ENCODE measurements around the gene SP110. TPM values are rescaled to one million over a fixed set of nuclear protein-coding genes. Genes with fewer than 3 reads are reported as not detected.

Gene SP110
- total and polyA plus RNA-seq, 2 experiments from 2014 or later, result 2.3 to 8.2 TPM

DNA sequence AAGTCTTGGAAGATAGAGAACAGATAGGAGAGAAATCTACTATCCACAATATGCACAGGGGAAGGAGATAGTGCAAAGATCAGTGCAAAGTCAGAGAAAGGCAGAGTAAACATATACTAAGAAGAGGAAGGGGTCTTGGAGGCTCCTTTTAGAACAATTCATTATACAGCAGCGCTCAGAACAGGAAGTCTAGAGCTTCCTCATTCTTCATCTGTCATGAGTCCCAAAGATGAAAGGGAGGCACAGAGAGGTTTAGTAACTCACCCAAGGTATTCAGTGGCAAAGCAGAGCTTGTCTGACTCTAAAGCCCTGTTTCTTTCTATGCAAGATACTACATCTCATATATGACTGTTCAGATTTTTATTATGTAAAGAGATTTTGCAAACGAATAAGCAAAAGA is 1.4 kb downstream of the SP110 start:
- Histone ChIP-seq H3K4me1 (ENCODE audit: insufficient read depth) (peaks cover 4% of the 10 kb centered on the region; the same call in 1 of the 2 replicates), H3K4me2 (no peak overlapping the region), H3F3A (replicated peaks; ENCODE audit: low read depth) (no peaks in the 10 kb centered on the region), H3K27ac (ENCODE audit: low read depth) (no peak overlapping the region), H3K36me3 (ENCODE audit: insufficient read depth) (no peaks in the 10 kb centered on the region), H4K20me1 (replicated peaks; ENCODE audit: insufficient read depth) (no peaks in the 10 kb centered on the region), H3K27me3 (ENCODE audit: insufficient read depth) (no peaks in the 10 kb centered on the region), H3K4me3 (no peak overlapping the region), H3K79me2 (replicated peaks; ENCODE audit: insufficient read depth) (no peaks in the 10 kb centered on the region), H2AFZ (no peak overlapping the region), H3K9me2 (ENCODE audit: insufficient read depth) (no peaks in the 10 kb centered on the region)
- H3K4me3 Mint-ChIP-seq, result no peak overlapping the region
- peaks cover 14% of the 10 kb centered on the region; the same call in 2 of the 3 replicates for H3K4me1 Mint-ChIP-seq
- TF ChIP-seq, protein P1, sequence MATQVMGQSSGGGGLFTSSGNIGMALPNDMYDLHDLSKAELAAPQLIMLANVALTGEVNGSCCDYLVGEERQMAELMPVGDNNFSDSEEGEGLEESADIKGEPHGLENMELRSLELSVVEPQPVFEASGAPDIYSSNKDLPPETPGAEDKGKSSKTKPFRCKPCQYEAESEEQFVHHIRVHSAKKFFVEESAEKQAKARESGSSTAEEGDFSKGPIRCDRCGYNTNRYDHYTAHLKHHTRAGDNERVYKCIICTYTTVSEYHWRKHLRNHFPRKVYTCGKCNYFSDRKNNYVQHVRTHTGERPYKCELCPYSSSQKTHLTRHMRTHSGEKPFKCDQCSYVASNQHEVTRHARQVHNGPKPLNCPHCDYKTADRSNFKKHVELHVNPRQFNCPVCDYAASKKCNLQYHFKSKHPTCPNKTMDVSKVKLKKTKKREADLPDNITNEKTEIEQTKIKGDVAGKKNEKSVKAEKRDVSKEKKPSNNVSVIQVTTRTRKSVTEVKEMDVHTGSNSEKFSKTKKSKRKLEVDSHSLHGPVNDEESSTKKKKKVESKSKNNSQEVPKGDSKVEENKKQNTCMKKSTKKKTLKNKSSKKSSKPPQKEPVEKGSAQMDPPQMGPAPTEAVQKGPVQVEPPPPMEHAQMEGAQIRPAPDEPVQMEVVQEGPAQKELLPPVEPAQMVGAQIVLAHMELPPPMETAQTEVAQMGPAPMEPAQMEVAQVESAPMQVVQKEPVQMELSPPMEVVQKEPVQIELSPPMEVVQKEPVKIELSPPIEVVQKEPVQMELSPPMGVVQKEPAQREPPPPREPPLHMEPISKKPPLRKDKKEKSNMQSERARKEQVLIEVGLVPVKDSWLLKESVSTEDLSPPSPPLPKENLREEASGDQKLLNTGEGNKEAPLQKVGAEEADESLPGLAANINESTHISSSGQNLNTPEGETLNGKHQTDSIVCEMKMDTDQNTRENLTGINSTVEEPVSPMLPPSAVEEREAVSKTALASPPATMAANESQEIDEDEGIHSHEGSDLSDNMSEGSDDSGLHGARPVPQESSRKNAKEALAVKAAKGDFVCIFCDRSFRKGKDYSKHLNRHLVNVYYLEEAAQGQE (IDR thresholded peaks at IDR 0.05; ENCODE audit: unreplicated experiment), result no peak
- DNase-seq (ENCODE audit: low spot score) (no peak), ATAC-seq (no peak)
- peaks cover 3% of the 10 kb centered on the region; the same call in 1 of the 3 replicates for H3K36me3 Mint-ChIP-seq (ENCODE audit: low read depth)
- H3K27ac Mint-ChIP-seq, result no peak overlapping the region
- peaks cover 2% of the 10 kb centered on the region for H3K27me3 Mint-ChIP-seq (ENCODE audit: insufficient read depth, low read depth, poor library complexity)
- no peaks in the 10 kb centered on the region for H3K9me3 Mint-ChIP-seq

DNA sequence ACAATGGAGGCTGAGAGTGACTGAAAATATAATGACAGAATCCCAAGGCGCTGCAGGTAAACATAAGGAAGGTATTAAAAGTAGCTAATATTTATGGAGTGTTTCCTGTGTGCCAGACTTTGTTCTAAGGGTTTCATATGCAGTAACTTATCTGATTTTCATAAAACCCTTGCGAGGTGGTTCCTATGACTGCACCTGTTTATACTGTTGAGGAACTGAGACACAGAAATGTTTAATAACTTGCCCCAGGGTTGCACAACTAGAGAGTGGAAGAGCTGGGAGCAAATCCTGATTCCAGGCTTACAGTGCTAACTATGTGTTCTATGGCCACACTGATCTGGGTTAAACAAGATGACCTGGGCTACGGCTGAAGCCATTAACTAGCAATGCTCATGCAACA is 2.4 kb downstream of the SP110 start:
- ATAC-seq (no peak), DNase-seq (ENCODE audit: low spot score) (no peak)
- Mint-ChIP-seq H3K9me3 (no peaks in the 10 kb centered on the region), H3K27ac (no peak overlapping the region), H3K27me3 (ENCODE audit: insufficient read depth, low read depth, poor library complexity) (peaks cover 2% of the 10 kb centered on the region), H3K4me3 (no peak overlapping the region), H3K4me1 (peaks cover 14% of the 10 kb centered on the region; the same call in 2 of the 3 replicates), H3K36me3 (ENCODE audit: low read depth) (peaks cover 6% of the 10 kb centered on the region; the same call in 2 of the 3 replicates)
- no peaks in the 10 kb centered on the region for H3F3A ChIP-seq (replicated peaks; ENCODE audit: low read depth)
- no peaks in the 10 kb centered on the region for H3K79me2 ChIP-seq (replicated peaks; ENCODE audit: insufficient read depth)
- no peaks in the 10 kb centered on the region for H3K27me3 ChIP-seq (ENCODE audit: insufficient read depth)
- no peaks in the 10 kb centered on the region for H3K36me3 ChIP-seq (ENCODE audit: insufficient read depth)
- no peaks in the 10 kb centered on the region for H4K20me1 ChIP-seq (replicated peaks; ENCODE audit: insufficient read depth)
- H3K4me1 ChIP-seq (ENCODE audit: insufficient read depth), result peaks cover 4% of the 10 kb centered on the region; the same call in 1 of the 2 replicates
- no peak overlapping the region for H3K4me2 ChIP-seq
- no peak overlapping the region for H2AFZ ChIP-seq
- TF ChIP-seq CTCF (conservative IDR thresholded peaks at IDR 0.05; ENCODE audit: low read depth in 2 of 2) (no peak), STAT1 (IDR thresholded peaks at IDR 0.05; ENCODE audit: unreplicated experiment) (no peak), ETS1 (IDR thresholded peaks at IDR 0.05) (no peak)
- H3K4me3 ChIP-seq, result no peak overlapping the region
- H3K27ac ChIP-seq (ENCODE audit: low read depth), result no peak overlapping the region
- no peaks in the 10 kb centered on the region for H3K9me2 ChIP-seq (ENCODE audit: insufficient read depth)

Data from GM23338 (cell line).